Transverse colon (tissue), 4 donors: ENCODE measurements around the gene CES5A. TPM values are rescaled to one million over a fixed set of nuclear protein-coding genes. Genes with fewer than 3 reads are reported as not detected.

ENCODE experiments used
- DNase-seq: peaks from one replicate; pipeline ENCODE4 v3.0.0-alpha.2; 2019
- H3K27ac ChIP-seq, 4 donors: fragments of 200-600 bp; sonication (generic); 2 replicates each; pipeline ENCODE4 v1.5.1; 2016 to 2018; ENCODE audit warnings: inconsistent platforms in 4 of 4
- H3K27me3 ChIP-seq: fragments of 200-600 bp; sonication (generic); 2 replicates; pipeline ENCODE4 v1.5.1; 2017; ENCODE audit warnings: inconsistent platforms
- H3K36me3 ChIP-seq, 4 donors: fragments of 200-600 bp; sonication (generic); 2 replicates each; pipeline ENCODE4 v1.5.1; 2017 to 2019; ENCODE audit warnings: inconsistent platforms in 4 of 4
- H3K4me1 ChIP-seq, 4 donors: fragments of 200-600 bp; sonication (generic); 2 replicates each; pipeline ENCODE4 v1.5.1; 2017 to 2020; ENCODE audit warnings: inconsistent platforms in 4 of 4
- H3K4me3 ChIP-seq, 4 donors: fragments of 200-600 bp; sonication (generic); 1 replicate in 1 of 4; 2 replicates in 3 of 4; pipeline versions ENCODE4 v1.5.1 to v1.6.1; 2017 to 2019; ENCODE audit warnings: inconsistent platforms in 4 of 4
- H3K9me3 ChIP-seq, 2 donors: fragments of 200-600 bp; sonication (generic); 2 replicates each; pipeline ENCODE4 v1.5.1; 2017 to 2019; ENCODE audit warnings: inconsistent platforms in 2 of 2
- CTCF ChIP-seq, 5 experiments: fragments of 200-600 bp in 3 of 5; fragments of 450-650 bp in 2 of 5; sonication (generic) in 3 of 5; IDR thresholded peaks; 1 replicate in 2 of 5; 2 replicates in 3 of 5; pipeline ENCODE4 v1.5.1; 2016 to 2017; ENCODE audit warnings: antibody characterized with exemption in 5 of 5, inconsistent platforms in 3 of 5, mild to moderate bottlenecking in 2 of 5, moderate library complexity in 1 of 5
- EP300 ChIP-seq: sonication (generic); formaldehyde crosslinking; IDR thresholded peaks from one replicate; pipeline ENCODE4 v1.6.1; 2017; ENCODE audit warnings: antibody characterized with exemption, low read depth
- POLR2A ChIP-seq: fragments of 450-650 bp; IDR thresholded peaks from one replicate; pipeline ENCODE4 v1.6.1; 2016; ENCODE audit warnings: antibody characterized with exemption, mild to moderate bottlenecking, moderate library complexity
- POLR2AphosphoS5 ChIP-seq, 3 donors: sonication (generic); formaldehyde crosslinking; IDR thresholded peaks; one replicate each; pipeline ENCODE4 v1.6.1; 2016; ENCODE audit warnings: antibody characterized with exemption in 3 of 3
- WGBS, 2 donors: methylation state at CpG; one replicate each; pipeline ENCODE4 v1.1.5; 2018; ENCODE audit warnings: low coverage in 1 of 2; 5-methylcytosine and 5-hydroxymethylcytosine counted together
- in situ Hi-C, 4 donors: fragments of 200-750 bp; cut with MboI; loops; one replicate each; pipeline versions ENCODE4 v1.15.0 to v1.15.1; 2017; ENCODE audit warnings: low sequenced_read_pairs in 3 of 4, low pct_ligation_motif_present in 1 of 4, low pct_unique_long_range_greater_than_20kb in 1 of 4
- intact Hi-C: fragments of 100-400 bp; cut with DNase I; formaldehyde crosslinking; loops from one replicate; pipeline ENCODE4 v1.15.1; 2023; ENCODE audit warnings: low total_unique reads
- total RNA-seq, 4 donors: library from RNA; depleted of rRNA; stranded (reverse); fragments of >200 nt; gene quantifications; one replicate each; pipeline ENCODE4 v1.1.0, GENCODE V29; 2016

The CES5A gene
- total RNA-seq, 4 donors from 2014 or later: not detected

GRCh38 chr16:55812951-55813350 is 62.2 kb downstream of the CES5A start:
- TF ChIP-seq POLR2A (no peak), EP300 (no peak), CTCF (IDR thresholded peaks at IDR 0.05) (no peak), POLR2AphosphoS5 (IDR thresholded peaks at IDR 0.05) (no peak)
- no peaks in the 10 kb centered on the region for H3K9me3 ChIP-seq
- no peak for DNase-seq
- no peaks in the 10 kb centered on the region for H3K36me3 ChIP-seq
- in situ Hi-C loops (no loop called here), intact Hi-C loops (no loop called here)
- H3K27me3 ChIP-seq: no peaks in the 10 kb centered on the region
- H3K4me3 ChIP-seq: no peak overlapping the region
- H3K4me1 ChIP-seq: no peaks in the 10 kb centered on the region
- H3K27ac ChIP-seq: no peak overlapping the region
- WGBS, 2 donors: 70% methylated on average over 2 of the region's 2 CpGs; no CpG with 5 or more reads in 1 of the 2 donors

GRCh38 chr16:55811811-55812210 is 63.4 kb downstream of the CES5A start:
- TF ChIP-seq CTCF (IDR thresholded peaks at IDR 0.05): no peak
- TF ChIP-seq POLR2A: no peak
- no peak for TF ChIP-seq POLR2AphosphoS5 (IDR thresholded peaks at IDR 0.05)
- no peak for TF ChIP-seq EP300
- 50 to 69% methylated on average over 2 to 4 of the region's 4 CpGs for WGBS, 2 donors
- DNase-seq: no peak
- H3K36me3 ChIP-seq: no peaks in the 10 kb centered on the region
- H3K4me1 ChIP-seq: no peaks in the 10 kb centered on the region
- intact Hi-C loops: no loop called here
- H3K27me3 ChIP-seq: no peaks in the 10 kb centered on the region
- H3K27ac ChIP-seq: no peak overlapping the region
- in situ Hi-C loops: no loop called here
- no peaks in the 10 kb centered on the region for H3K9me3 ChIP-seq
- H3K4me3 ChIP-seq: no peak overlapping the region

GRCh38 chr16:55810451-55810961 is 64.7 kb downstream of the CES5A start:
- H3K36me3 ChIP-seq: no peaks in the 10 kb centered on the region
- H3K9me3 ChIP-seq: no peaks in the 10 kb centered on the region
- in situ Hi-C loops (no loop called here), intact Hi-C loops (no loop called here)
- no peak for DNase-seq
- no peak overlapping the region for H3K4me3 ChIP-seq
- 53 to 65% methylated on average over 3 to 8 of the region's 8 CpGs for WGBS, 2 donors
- TF ChIP-seq POLR2A: no peak
- TF ChIP-seq CTCF (IDR thresholded peaks at IDR 0.05): no peak
- TF ChIP-seq POLR2AphosphoS5 (IDR thresholded peaks at IDR 0.05): no peak
- no peak overlapping the region for H3K27ac ChIP-seq
- H3K27me3 ChIP-seq: no peaks in the 10 kb centered on the region
- no peaks in the 10 kb centered on the region for H3K4me1 ChIP-seq

GRCh38 chr16:55809851-55810250 is 65.3 kb downstream of the CES5A start:
- Histone ChIP-seq H3K27ac (no peak overlapping the region), H3K4me1 (no peaks in the 10 kb centered on the region), H3K36me3 (no peaks in the 10 kb centered on the region), H3K27me3 (no peaks in the 10 kb centered on the region), H3K9me3 (no peaks in the 10 kb centered on the region), H3K4me3 (no peak overlapping the region)
- DNase-seq: no peak
- in situ Hi-C loops (no loop called here), intact Hi-C loops (no loop called here)
- no peak for TF ChIP-seq EP300
- TF ChIP-seq POLR2A: no peak
- no peak for TF ChIP-seq CTCF (IDR thresholded peaks at IDR 0.05)
- TF ChIP-seq POLR2AphosphoS5 (IDR thresholded peaks at IDR 0.05): no peak
- 74 to 75% methylated on average over 2 to 4 of the region's 4 CpGs for WGBS, 2 donors
